ENCODE measurements around the gene AIF1.

GRCh38 chr6:31580438-31580740 is 34.6 kb upstream of the AIF1 start:
- TF ChIP-seq POLR2A (IDR thresholded peaks at IDR 0.05): no peak
- TF ChIP-seq, protein P1, sequence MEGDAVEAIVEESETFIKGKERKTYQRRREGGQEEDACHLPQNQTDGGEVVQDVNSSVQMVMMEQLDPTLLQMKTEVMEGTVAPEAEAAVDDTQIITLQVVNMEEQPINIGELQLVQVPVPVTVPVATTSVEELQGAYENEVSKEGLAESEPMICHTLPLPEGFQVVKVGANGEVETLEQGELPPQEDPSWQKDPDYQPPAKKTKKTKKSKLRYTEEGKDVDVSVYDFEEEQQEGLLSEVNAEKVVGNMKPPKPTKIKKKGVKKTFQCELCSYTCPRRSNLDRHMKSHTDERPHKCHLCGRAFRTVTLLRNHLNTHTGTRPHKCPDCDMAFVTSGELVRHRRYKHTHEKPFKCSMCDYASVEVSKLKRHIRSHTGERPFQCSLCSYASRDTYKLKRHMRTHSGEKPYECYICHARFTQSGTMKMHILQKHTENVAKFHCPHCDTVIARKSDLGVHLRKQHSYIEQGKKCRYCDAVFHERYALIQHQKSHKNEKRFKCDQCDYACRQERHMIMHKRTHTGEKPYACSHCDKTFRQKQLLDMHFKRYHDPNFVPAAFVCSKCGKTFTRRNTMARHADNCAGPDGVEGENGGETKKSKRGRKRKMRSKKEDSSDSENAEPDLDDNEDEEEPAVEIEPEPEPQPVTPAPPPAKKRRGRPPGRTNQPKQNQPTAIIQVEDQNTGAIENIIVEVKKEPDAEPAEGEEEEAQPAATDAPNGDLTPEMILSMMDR (IDR thresholded peaks at IDR 0.05): no peak
